GM19035 (cell line): ENCODE results near the gene NFIX.

ENCODE experiments used
- ATAC-seq: cut with Tn5 transposase; IDR thresholded peaks from one replicate; pipeline ENCODE4 v1.9.1; 2021; ENCODE audit not compliant: unreplicated experiment

NFIX gene

DNA sequence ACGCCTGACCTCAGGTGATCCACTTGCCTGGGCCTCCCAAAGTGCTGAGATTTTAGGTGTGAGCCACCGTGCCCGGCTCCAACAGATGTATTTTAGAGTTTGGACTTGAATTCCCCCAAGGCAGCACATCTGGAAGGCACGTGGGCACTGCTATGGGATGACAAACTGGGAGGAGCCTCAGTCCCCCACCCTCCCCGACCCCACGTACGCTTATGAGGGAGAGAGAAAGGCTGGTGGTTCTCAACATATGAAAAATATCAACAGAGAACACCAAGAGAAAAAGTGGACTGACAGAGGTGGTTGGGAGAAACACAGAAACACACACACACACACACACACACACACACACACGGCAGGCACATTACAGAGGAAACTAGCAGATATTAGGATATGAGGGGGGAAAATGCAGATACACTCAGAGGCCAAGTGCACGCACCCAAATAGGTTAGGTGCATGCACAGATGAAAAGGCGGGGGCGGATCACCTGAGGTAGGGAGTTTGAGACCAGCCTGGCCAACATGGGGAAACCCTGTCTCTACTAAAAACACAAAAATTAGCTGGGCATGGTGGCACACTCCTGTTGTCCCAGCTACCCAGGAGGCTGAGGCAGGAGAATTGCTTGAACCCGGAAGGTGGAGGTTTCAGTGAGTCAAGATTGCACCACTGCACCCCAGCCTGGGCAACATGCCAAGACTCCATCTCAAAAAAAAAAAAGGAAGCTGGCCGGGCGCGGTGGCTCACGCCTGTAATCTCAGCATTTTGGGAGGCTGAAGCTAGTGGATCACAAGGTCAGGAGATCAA is 151.7 kb downstream of the NFIX start:
- no peak for ATAC-seq
